PC-9 (cell line): Measurements from ENCODE around the gene TMEM134. TPM values are rescaled to one million over a fixed set of nuclear protein-coding genes. Genes with fewer than 3 reads are reported as not detected.

Experiments
- BruUV-seq: library from RNA; stranded (reverse); fragments of 400-500 nt; replicated peaks from 2 replicates; lab custom pipeline; 2021; lab: Mats Ljungman, UMichigan
- CTCF ChIA-PET: fragments of 300-600 bp; sonication (Branson Sonifier 250); formaldehyde crosslinking; loops from one replicate; lab custom pipeline; 2022; ENCODE audit warnings: antibody characterized with exemption; lab: Charles Lee
- POLR2A ChIA-PET: fragments of 300-600 bp; sonication (Branson Sonifier 250); formaldehyde crosslinking; loops from one replicate; lab custom pipeline; 2022; ENCODE audit warnings: antibody characterized with exemption; ENCODE audit not compliant: unreplicated experiment; lab: Charles Lee
- DNase-seq, 2 experiments: peaks; one replicate each; pipeline versions ENCODE4 v3.0.0 to v3.0.0-alpha.2; 2015 to 2022; ENCODE audit warnings: mixed read lengths in 1 of 2
- H2AFZ ChIP-seq: fragments of 200-600 bp; sonication (generic); 2 replicates; pipeline ENCODE4 v1.8.1; 2017; ENCODE audit warnings: antibody characterized with exemption
- H3F3A ChIP-seq: fragments of 200-600 bp; sonication (generic); 2 replicates; pipeline ENCODE4 v1.8.1; 2017; ENCODE audit warnings: antibody characterized with exemption, mild to moderate bottlenecking, low read depth; ENCODE audit not compliant: insufficient read depth
- H3K27ac ChIP-seq: fragments of 200-600 bp; sonication (generic); 2 replicates; pipeline ENCODE4 v1.6.1; 2016; ENCODE audit warnings: mixed run types
- H3K27me3 ChIP-seq: fragments of 200-600 bp; sonication (generic); 2 replicates; pipeline ENCODE4 v1.6.1; 2016; ENCODE audit warnings: low read depth, mixed run types; ENCODE audit not compliant: insufficient read depth
- H3K36me3 ChIP-seq: fragments of 200-600 bp; sonication (generic); 2 replicates; pipeline ENCODE4 v1.6.1; 2016; ENCODE audit warnings: low read depth, mixed run types
- H3K4me1 ChIP-seq: fragments of 200-600 bp; sonication (generic); replicated peaks from 2 replicates; pipeline ENCODE4 v1.6.1; 2016; ENCODE audit warnings: mixed run types; ENCODE audit not compliant: insufficient read depth
- H3K4me2 ChIP-seq: fragments of 200-600 bp; sonication (generic); 2 replicates; pipeline ENCODE4 v1.6.1; 2017; ENCODE audit warnings: mixed run types
- H3K4me3 ChIP-seq: fragments of 200-600 bp; sonication (generic); 2 replicates; pipeline ENCODE4 v1.6.1; 2016; ENCODE audit warnings: mixed run types
- H3K79me2 ChIP-seq: fragments of 200-600 bp; sonication (generic); 2 replicates; pipeline ENCODE4 v1.6.1; 2017; ENCODE audit warnings: low read depth, mixed run types
- H3K9me2 ChIP-seq: fragments of 200-600 bp; sonication (generic); 2 replicates; pipeline ENCODE4 v1.8.1; 2017; ENCODE audit warnings: mild to moderate bottlenecking; ENCODE audit not compliant: insufficient read depth
- H3K9me3 ChIP-seq: fragments of 200-600 bp; sonication (generic); 2 replicates; pipeline ENCODE4 v1.8.1; 2016; ENCODE audit warnings: low read depth; ENCODE audit not compliant: insufficient read depth
- H4K20me1 ChIP-seq: fragments of 200-600 bp; sonication (generic); 2 replicates; pipeline ENCODE4 v1.8.1; 2017; ENCODE audit not compliant: insufficient read depth
- CTCF ChIP-seq: fragments of 200-600 bp; sonication (generic); conservative IDR thresholded peaks from 2 replicates; pipeline ENCODE4 v1.6.1; 2017; ENCODE audit warnings: mixed run types, antibody characterized with exemption, mild to moderate bottlenecking, moderate library complexity
- EZH2 ChIP-seq: fragments of 200-600 bp; sonication (generic); IDR thresholded peaks from 2 replicates; pipeline ENCODE4 v1.8.0; 2017; ENCODE audit warnings: antibody characterized with exemption, low read depth
- intact Hi-C: fragments of 100-400 bp; cut with micrococcal nuclease; formaldehyde crosslinking; loops from one replicate; pipeline ENCODE4 v1.10.0; 2022; ENCODE audit not compliant: unreplicated experiment
- total RNA-seq: library from RNA; stranded (reverse); gene quantifications from 2 replicates; pipeline ENCODE4 v1.2.3, GENCODE V29; 2021

The TMEM134 gene
- total RNA-seq, 1 experiment from 2014 or later: 85.7 TPM

GRCh38 chr11:67437082-67437808 is 31.8 kb downstream of the TMEM134 start, which contains the start of gene PTPRCAP:
PTPRCAP (minus strand) TSS chr11:67437682; CDS start chr11:67437619, 63 bp downstream.
- DNase-seq: no peak
- Histone ChIP-seq H3K27ac (no peak within 1 kb of the TSS), H3K4me2 (no peak within 1 kb of the TSS), H3K9me2 (no peaks in the 10 kb centered on the region), H3K79me2 (peaks cover 2% of the 10 kb centered on the region; the same call in 1 of the 2 replicates), H3K27me3 (no peaks in the 10 kb centered on the region), H3K36me3 (no peaks in the 10 kb centered on the region; the same call in none of the 2 replicates), H2AFZ (no peak within 1 kb of the TSS), H4K20me1 (peaks cover 6% of the 10 kb centered on the region; the same call in 1 of the 2 replicates), H3F3A (peaks cover 29% of the 10 kb centered on the region), H3K4me1 (peaks cover 10% of the 10 kb centered on the region; the same call in 1 of the 2 replicates), H3K4me3 (no peak within 1 kb of the TSS), H3K9me3 (no peaks in the 10 kb centered on the region)
- ChIA-PET CTCF (interaction anchor here (0.6 kb wide), 1 partner anchor 383 kb away, joined by 3 read pairs; no protein-coding TSS in a partner anchor), POLR2A (interaction anchor here (0.7 kb wide), 1 partner anchor 141 kb away, joined by 4 read pairs; no protein-coding TSS in a partner anchor)
- BruUV-seq: no TSS peak
- intact Hi-C loops: no loop called here
- TF ChIP-seq EZH2 (no peak), CTCF (no peak)

- no peak for TF ChIP-seq EZH2
- no peak for TF ChIP-seq CTCF
- no TSS peak for BruUV-seq
- no peak overlapping the region for H3K4me3 ChIP-seq
- ChIA-PET POLR2A (interaction anchor here (0.5 to 0.7 kb wide), 2 partner anchors 62 to 142 kb away, joined by 3 to 4 read pairs; no protein-coding TSS in a partner anchor), CTCF (interaction anchor here (0.6 kb wide), 1 partner anchor 382 kb away, joined by 3 read pairs; no protein-coding TSS in a partner anchor)
- H3K79me2 ChIP-seq: no peaks in the 10 kb centered on the region
- 0 out of 2 replicates have a peak, but pooled peaks cover 8% of the 10 kb centered on the region for H3K4me1 ChIP-seq
- no peak overlapping the region for H3K27ac ChIP-seq
- peaks cover 6% of the 10 kb centered on the region; the same call in 1 of the 2 replicates for H4K20me1 ChIP-seq
- no peak overlapping the region for H2AFZ ChIP-seq
- H3K27me3 ChIP-seq: no peaks in the 10 kb centered on the region
- no peaks in the 10 kb centered on the region for H3K9me2 ChIP-seq
- peaks cover 25% of the 10 kb centered on the region for H3F3A ChIP-seq
- intact Hi-C loops: no loop called here
- no peaks in the 10 kb centered on the region for H3K9me3 ChIP-seq
- DNase-seq: no peak
- no peak overlapping the region for H3K4me2 ChIP-seq
- H3K36me3 ChIP-seq: no peaks in the 10 kb centered on the region; the same call in none of the 2 replicates
Observed at GRCh38 chr11:67436459-67437081, 32.5 kb downstream of the TMEM134 start.

GRCh38 chr11:67435727-67436458 is 33.2 kb downstream of the TMEM134 start:
- Histone ChIP-seq H3K27ac (no peak overlapping the region), H3K4me1 (0 out of 2 replicates have a peak, but pooled peaks cover 8% of the 10 kb centered on the region), H3K4me3 (no peak overlapping the region), H3K4me2 (no peak overlapping the region), H4K20me1 (peaks cover 6% of the 10 kb centered on the region; the same call in 1 of the 2 replicates), H3K9me2 (no peaks in the 10 kb centered on the region), H3F3A (peaks cover 32% of the 10 kb centered on the region), H2AFZ (no peak overlapping the region), H3K9me3 (no peaks in the 10 kb centered on the region), H3K27me3 (no peaks in the 10 kb centered on the region), H3K36me3 (no peaks in the 10 kb centered on the region; the same call in none of the 2 replicates), H3K79me2 (no peaks in the 10 kb centered on the region)
- CTCF ChIA-PET: no interaction called here
- intact Hi-C loops: no loop called here
- BruUV-seq: no TSS peak
- no peak for TF ChIP-seq CTCF
- no peak for TF ChIP-seq EZH2
- no peak for DNase-seq
- POLR2A ChIA-PET: interaction anchor here (0.5 kb wide), 1 partner anchor 62 kb away, joined by 3 read pairs; no protein-coding TSS in a partner anchor
